NOMO-1 treated with DMSO at 0.1 percent for 48 hours (cell line): ENCODE measurements around the gene FSTL4.

Experiments used
- DNase-seq: peaks from one replicate; lab custom pipeline; 2025; ENCODE audit not compliant: unreplicated experiment; lab: John Stamatoyannopoulos, UW

FSTL4 gene

DNA sequence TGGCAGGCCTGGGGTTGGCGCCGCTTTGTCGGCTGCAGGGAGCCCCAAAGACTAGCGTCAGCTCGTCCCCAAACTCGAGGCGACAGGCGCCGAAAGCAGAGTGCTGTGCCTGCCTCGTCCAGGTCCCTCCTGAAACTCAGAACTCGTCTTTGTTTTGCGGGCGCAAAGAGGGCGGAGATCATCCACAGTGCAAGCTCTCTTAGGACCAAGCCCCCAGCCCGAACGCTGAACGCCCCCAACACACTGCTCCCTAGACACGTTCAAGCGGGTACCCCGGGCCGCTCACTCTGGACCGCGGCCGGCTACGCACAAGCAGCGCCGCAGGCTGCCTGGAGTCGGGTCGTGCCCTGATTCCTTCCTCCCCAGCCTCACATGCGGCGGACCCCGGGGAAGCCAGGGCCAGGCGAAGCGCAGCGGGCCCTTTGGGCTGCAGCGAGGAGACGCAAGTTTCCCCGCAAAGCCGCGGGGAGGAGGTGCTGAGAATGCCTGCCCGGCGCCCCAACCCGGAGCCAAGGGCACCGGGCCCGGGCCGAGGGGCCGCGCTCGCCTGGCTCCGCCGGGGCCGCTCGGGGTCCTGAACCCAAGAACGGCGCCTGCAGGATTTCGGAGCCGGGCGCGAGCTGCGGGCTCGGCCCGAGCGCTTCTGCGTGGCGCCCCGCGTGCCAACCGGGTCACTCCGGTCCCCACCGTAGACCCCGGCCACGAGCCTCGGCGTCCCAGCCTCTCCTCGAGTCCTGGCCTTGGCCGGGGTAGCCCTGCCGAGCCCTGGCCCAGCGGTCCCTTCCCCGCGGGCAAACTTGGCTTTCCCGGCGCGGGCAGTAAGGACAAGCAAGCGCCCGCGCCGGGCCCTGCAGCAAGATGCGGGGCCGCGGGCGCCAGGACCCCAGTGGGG, 738 bp downstream of the FSTL4 start:
- no peak for DNase-seq

- peak; percentile 30 for DNase-seq
Measured at GRCh38 chr5:133610489-133611356, 1.6 kb downstream of the FSTL4 start.

DNA sequence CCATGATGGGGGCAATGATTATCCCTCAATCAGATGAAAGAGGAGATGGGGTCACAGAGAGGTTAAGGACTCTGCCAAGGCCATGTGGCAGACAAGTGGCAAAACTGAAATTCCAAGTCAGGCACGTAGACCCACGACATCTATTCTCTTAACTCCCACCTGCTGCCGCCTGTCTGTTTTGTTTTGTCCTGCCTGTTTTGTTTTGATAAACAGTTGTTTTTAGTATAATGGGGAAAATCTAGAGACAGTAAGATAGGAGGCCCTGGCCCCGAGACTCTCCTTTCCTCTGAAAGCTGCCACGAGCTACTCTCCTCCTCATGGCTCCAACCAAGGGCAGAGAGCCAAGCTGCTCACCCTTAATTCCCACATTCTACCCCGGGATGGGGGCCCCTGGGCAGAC, 4.9 kb downstream of the FSTL4 start:
- no peak for DNase-seq

DNA sequence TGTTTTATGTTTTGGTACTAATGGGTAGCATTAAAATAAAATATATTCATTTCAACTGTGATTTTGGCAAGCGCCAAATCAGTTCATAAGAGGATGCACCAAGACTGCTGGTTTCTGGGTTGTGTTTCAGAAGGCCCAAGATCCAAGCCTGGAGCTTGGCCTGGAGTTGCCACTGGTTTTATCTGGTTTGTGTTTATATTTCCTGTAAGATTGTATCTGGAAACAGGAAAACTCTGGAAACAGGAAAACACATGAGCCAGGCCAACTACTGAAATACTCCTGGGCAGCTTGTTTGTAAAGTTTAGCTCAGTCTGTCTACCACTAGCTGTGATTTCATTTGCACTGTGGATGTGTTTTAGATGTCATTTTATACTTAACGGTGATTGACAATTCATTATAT, 5.5 kb downstream of the FSTL4 start:
- DNase-seq, result no peak

DNA sequence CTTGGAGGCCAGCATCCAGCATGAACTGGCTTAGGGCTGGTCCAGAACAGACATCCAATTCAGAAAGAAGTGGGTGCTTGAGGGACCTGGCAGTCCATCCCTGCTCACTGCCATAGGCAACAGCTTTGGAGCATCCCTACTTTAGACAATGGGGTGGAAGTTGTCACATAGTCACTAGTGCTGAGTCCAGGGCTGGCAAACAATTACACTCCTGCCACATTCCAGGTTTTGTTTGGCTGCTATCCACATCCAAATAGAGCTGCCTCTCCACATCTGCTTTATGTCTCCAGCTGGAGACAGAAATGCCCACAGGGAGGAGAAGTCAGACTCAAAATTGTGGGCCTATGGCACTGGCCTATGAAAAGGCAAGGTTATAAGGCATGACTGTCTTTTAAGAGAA, 7.0 kb downstream of the FSTL4 start:
- DNase-seq, result no peak

GRCh38 chr5:133603711-133604110, 8.6 kb downstream of the FSTL4 start:
- DNase-seq, result no peak

- DNase-seq, result no peak
Measured at GRCh38 chr5:133602835-133603380, 9.4 kb downstream of the FSTL4 start.

DNA sequence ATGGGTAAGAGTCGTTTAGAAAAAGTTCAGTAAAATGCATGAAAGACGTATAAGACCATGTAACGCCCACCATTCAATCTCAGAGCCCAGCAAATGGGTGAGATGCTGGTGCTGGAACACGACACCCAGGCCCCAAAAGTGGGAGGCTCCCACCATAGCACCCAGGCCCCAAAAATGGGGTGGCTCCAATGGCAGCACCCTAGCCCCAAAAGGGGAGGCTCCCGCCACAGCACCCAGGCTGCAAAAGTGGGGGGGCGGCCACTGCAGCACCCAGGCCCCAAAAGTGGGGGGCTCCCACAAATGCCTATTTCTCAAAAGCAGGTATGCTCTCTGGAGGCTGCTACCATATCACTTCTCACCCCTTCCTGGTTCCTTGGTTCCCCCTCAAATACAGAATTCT, 12.7 kb downstream of the FSTL4 start:
- DNase-seq, result no peak

DNA sequence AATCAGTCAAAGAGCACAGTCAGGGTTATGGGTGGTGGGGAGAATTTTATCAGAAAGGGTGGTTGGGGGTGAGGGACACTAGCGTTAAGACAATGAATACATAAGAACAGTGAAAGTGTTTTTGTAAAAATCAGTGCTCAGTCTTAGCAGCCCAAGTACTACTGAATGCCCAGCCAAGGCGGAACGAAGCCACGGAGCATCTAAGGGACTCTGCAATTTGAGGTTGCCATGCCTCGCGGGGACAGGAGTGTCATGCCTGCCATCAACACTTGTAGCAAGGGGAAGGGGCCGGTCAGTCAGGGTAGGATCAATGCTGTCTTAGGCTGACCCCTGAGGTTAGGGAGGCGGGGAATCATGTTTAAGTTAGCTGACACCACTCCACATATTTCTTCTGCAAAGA, 13.3 kb downstream of the FSTL4 start:
- DNase-seq, result no peak

GRCh38 chr5:133596049-133596448, 16.3 kb downstream of the FSTL4 start:
- no peak for DNase-seq

DNA sequence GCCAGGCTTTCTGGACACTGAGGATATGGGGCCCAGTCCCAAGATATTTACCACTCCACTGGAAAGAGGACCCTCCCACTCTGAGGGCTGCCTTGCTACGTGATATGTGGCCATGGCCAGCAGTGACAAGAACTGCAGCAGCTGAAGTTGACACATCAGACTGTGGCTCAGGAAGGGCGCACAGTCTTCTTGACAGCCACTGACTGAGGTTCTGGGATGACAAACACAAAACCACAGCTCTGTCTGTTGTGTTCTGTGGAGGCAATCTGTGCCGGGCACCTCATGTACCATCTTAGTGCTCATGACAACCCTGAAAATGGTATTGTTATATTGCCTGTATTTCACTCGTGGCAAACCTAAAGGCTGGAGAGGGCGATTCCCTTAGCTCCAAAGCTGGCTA, 16.9 kb downstream of the FSTL4 start:
- no peak for DNase-seq

GRCh38 chr5:133589286-133589685, 23.1 kb downstream of the FSTL4 start:
- DNase-seq, result no peak

- no peak for DNase-seq
Measured at GRCh38 chr5:133582971-133583370, 29.4 kb downstream of the FSTL4 start.

GRCh38 chr5:133581918-133582317, 30.4 kb downstream of the FSTL4 start:
- no peak for DNase-seq

GRCh38 chr5:133581348-133581747, 31.0 kb downstream of the FSTL4 start:
- DNase-seq, result no peak

DNA sequence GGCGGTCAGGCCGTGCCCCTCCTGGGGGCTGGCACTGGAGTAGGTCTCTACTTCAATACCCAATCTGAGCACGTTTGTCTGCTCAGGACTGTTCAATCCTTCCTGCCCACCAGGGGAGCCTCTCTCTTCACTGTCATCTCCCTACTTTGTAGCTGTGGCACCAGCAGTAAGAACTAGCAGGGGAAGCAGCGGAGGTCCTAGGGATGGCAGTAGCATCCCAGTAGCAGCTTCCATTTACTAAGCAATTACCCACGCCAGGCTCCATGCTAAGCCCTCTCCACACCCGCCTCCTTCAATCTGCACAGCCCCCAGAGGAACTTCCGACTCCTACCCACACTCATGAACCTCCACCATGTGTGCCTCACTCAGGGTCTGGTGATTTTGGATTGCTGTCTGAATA, 31.7 kb downstream of the FSTL4 start:
- no peak for DNase-seq

- no peak for DNase-seq
Measured at GRCh38 chr5:133579766-133580165, 32.6 kb downstream of the FSTL4 start.

DNA sequence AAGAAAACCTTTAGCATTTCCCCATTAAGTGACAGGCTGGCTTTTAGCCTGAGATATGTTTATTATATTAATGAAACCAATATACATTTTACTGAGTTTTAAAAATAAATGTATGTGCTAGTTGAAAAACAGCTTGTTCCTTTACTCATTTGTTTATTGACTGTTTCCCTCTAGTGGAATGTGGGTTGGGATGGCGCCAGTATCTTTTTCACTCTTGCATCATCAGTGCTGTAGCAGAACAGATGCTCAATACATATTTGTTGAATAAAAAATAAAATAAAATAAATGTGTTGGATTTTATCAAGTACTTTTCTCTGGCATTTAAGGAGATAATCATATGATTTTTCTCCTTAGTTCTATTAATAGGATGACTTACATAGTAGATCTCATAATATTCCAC, 43.0 kb downstream of the FSTL4 start:
- no peak for DNase-seq

GRCh38 chr5:133565993-133566392, 46.3 kb downstream of the FSTL4 start:
- peak; percentile 8 for DNase-seq

DNA sequence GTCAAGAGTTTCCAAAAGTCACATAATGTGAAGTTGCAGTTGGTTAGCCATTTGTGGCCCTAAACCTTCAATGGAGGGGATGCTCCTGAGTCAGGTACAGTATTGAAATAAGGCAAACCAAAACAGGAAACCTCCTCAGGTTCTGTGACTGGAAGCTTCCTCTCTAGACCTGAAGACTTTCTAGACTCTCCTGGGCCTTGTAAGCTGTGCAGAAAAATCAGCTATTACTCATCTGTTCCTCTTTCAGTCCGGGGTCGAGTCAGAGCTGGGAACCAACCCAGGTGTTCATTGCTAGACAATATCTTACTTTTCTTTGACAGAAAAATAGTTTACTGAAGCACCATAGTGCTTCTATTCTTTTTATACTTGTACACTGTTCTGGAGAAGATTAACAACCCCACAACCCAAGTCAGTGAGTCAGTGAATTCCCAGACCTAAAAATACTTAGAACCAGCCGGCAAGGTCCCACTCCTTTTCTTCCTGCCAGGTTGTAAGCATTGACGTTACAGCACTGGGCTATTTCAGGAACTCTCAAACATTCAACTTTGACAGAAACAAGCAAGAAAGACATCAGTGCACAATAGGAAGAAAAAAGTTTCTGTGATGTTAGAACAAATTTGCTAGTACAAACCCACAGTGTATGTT, 47.3 kb downstream of the FSTL4 start:
- no peak for DNase-seq

DNA sequence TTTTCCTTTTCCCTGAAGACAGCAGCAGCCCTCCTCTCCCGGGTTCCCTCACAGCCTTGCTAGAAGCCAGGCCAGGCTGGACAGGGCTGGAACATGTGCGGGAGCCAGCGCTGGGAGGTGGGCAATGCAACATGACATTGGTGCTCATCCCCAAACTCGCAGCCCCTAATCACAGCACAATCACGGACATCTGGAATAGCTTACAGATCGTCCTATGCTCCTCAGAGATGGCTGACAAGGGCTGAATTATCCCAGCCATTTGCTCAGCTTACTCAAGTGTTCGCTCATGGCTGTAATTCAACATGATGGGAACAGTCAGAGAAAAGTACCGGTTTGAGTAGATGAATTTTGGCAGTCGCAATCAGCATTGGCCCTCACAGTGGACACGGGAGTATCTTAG, 49.8 kb downstream of the FSTL4 start:
- no peak for DNase-seq
